GM10248 (cell line): ENCODE measurements around the gene SIGLEC10.

Source experiments
- CTCF ChIA-PET: fragments of 300-600 bp; sonication (Branson Sonifier 250); formaldehyde crosslinking; extraction: SDS; loops from one replicate; lab custom pipeline; 2021; ENCODE audit warnings: antibody characterized with exemption; lab: Yijun Ruan, JAX
- POLR2A ChIA-PET: fragments of 350-650 bp; sonication (Branson Sonifier 250); formaldehyde crosslinking; extraction: SDS; loops from one replicate; lab custom pipeline; 2020; ENCODE audit warnings: antibody characterized with exemption; lab: Yijun Ruan, JAX
- DNase-seq: peaks from one replicate; pipeline ENCODE4 v3.0.0; 2012; ENCODE audit errors: extremely low spot score
- CTCF ChIP-seq: IDR thresholded peaks from 2 replicates; pipeline ENCODE4 v1.5.1; 2012; ENCODE audit warnings: mild to moderate bottlenecking, low read depth; ENCODE audit errors: extremely low read depth, missing control alignments, control extremely low read depth

SIGLEC10 gene

GRCh38 chr19:51375504-51376221, 41.8 kb downstream of the SIGLEC10 start:
- no peak for TF ChIP-seq CTCF
- POLR2A ChIA-PET: interaction anchor here (0.6 kb wide), 1 partner anchor 15 kb away, joined by 4 read pairs; the partner anchor contains the start of gene C19orf84
- CTCF ChIA-PET: interaction anchor here (0.8 to 1.7 kb wide), 3 partner anchors 18 to 46 kb away, joined by 3 to 5 read pairs (median 4); no protein-coding TSS in a partner anchor
- DNase-seq: no peak

- CTCF ChIA-PET: interaction anchor here (0.8 to 3.4 kb wide), 5 partner anchors 8 to 100 kb away, joined by 3 to 9 read pairs (median 7); no protein-coding TSS in a partner anchor
- TF ChIP-seq CTCF: no peak
- POLR2A ChIA-PET: no interaction called here
- peak; percentile 66 for DNase-seq
Observed at GRCh38 chr19:51372649-51373504, 44.6 kb downstream of the SIGLEC10 start, which contains the start of gene NKG7. TSS of gene NKG7 (minus strand) at chr19:51372654. CDS start at chr19:51372535, 119 bp downstream.

GRCh38 chr19:51372021-51372648, 45.3 kb downstream of the SIGLEC10 start:
- no peak for TF ChIP-seq CTCF
- ChIA-PET POLR2A (no interaction called here), CTCF (interaction anchor here (1.9 to 3.4 kb wide), 4 partner anchors 9 to 101 kb away, joined by 7 to 9 read pairs (median 7); no protein-coding TSS in a partner anchor)
- no peak for DNase-seq

GRCh38 chr19:51371186-51371690, 46.2 kb downstream of the SIGLEC10 start:
- no peak for TF ChIP-seq CTCF
- POLR2A ChIA-PET: no interaction called here
- CTCF ChIA-PET: interaction anchor here (1.1 to 3.4 kb wide), 5 partner anchors 10 to 102 kb away, joined by 3 to 9 read pairs (median 7); no protein-coding TSS in a partner anchor
- DNase-seq: no peak

GRCh38 chr19:51370230-51370629, 47.2 kb downstream of the SIGLEC10 start:
- ChIA-PET POLR2A (no interaction called here), CTCF (interaction anchor here (1.1 to 3.4 kb wide), 4 partner anchors 9 to 51 kb away, joined by 3 to 9 read pairs (median 5); no protein-coding TSS in a partner anchor)
- DNase-seq: no peak
- TF ChIP-seq CTCF: no peak
